Kidney epithelial cell (primary cell): Measurements from ENCODE around the gene TAS2R9. TPM values are rescaled to one million over a fixed set of nuclear protein-coding genes. Genes with fewer than 3 reads are reported as not detected.
"Not testable (repeated sequence)": the region's sequence is repeated elsewhere in the genome, so short reads cannot be mapped to it uniquely, and the experiment has no call there.

Experiments used
- DNase-seq: peaks from one replicate; pipeline ENCODE4 v3.0.0-alpha.2; 2010; ENCODE audit warnings: low read depth
- H3K27me3 ChIP-seq: 2 replicates; pipeline ENCODE4 v1.6.0; 2011; ENCODE audit warnings: low read length; ENCODE audit not compliant: control insufficient read depth, insufficient read depth
- H3K36me3 ChIP-seq: 2 replicates; pipeline ENCODE4 v1.5.1; 2011; ENCODE audit warnings: low read length; ENCODE audit not compliant: control insufficient read depth, insufficient read depth
- H3K4me3 ChIP-seq: 2 replicates; pipeline ENCODE4 v1.5.1; 2011; ENCODE audit warnings: low read depth, mild to moderate bottlenecking, control low read depth, low read length
- CTCF ChIP-seq: IDR thresholded peaks from 2 replicates; pipeline ENCODE4 v1.5.1; 2011; ENCODE audit warnings: mild to moderate bottlenecking, moderate library complexity, low read length, control low read depth, inconsistent platforms; ENCODE audit not compliant: insufficient read depth, poor library complexity, severe bottlenecking
- total RNA-seq: library from RNA; depleted of rRNA; stranded (reverse); fragments of >200 nt; gene quantifications from 2 replicates; pipeline ENCODE4 v1.2.3, GENCODE V29; 2015

TAS2R9 gene
- total RNA-seq, 1 donor from 2014 or later = not detected

- Histone ChIP-seq H3K4me3 (no peak overlapping the region), H3K27me3 (no peaks in the 10 kb centered on the region), H3K36me3 (no peaks in the 10 kb centered on the region)
- no peak for DNase-seq
- no peak for TF ChIP-seq CTCF
Observed at GRCh38 chr12:10811883-10812536, 2.0 kb upstream of the TAS2R9 start.

GRCh38 chr12:10807186-10807585 is 2.8 kb downstream of the TAS2R9 start, which contains the start of gene TAS2R8:
TSS of gene TAS2R8 (minus strand) at chr12:10807286. CDS start at chr12:10806980, 306 bp downstream.
- H3K36me3 ChIP-seq = no peaks in the 10 kb centered on the region
- H3K4me3 ChIP-seq = no peak within 1 kb of the TSS
- DNase-seq = no peak
- no peaks in the 10 kb centered on the region for H3K27me3 ChIP-seq
- no peak for TF ChIP-seq CTCF

GRCh38 chr12:10802587-10802986 is 7.4 kb downstream of the TAS2R9 start, which contains the start of gene TAS2R7:
TSS of gene TAS2R7 (minus strand) at chr12:10802627. CDS start at chr12:10802570, 57 bp downstream.
- TF ChIP-seq CTCF = no peak
- DNase-seq = no peak
- no peaks in the 10 kb centered on the region for H3K27me3 ChIP-seq
- no peaks in the 10 kb centered on the region for H3K36me3 ChIP-seq
- no peak within 1 kb of the TSS for H3K4me3 ChIP-seq

- DNase-seq = no peak
- Histone ChIP-seq H3K36me3 (no peaks in the 10 kb centered on the region), H3K27me3 (no peaks in the 10 kb centered on the region), H3K4me3 (no peak overlapping the region)
- TF ChIP-seq CTCF = no peak
Observed at GRCh38 chr12:10801741-10802140, 8.2 kb downstream of the TAS2R9 start.

- H3K27me3 ChIP-seq = no peaks in the 10 kb centered on the region
- H3K36me3 ChIP-seq = no peaks in the 10 kb centered on the region
- H3K4me3 ChIP-seq = no peak overlapping the region
- no peak for DNase-seq
- no peak for TF ChIP-seq CTCF
Observed at GRCh38 chr12:10794222-10794621, 15.7 kb downstream of the TAS2R9 start.

- DNase-seq, H3K27me3 ChIP-seq, H3K4me3 ChIP-seq, H3K36me3 ChIP-seq: not testable (repeated sequence)
Observed at GRCh38 chr12:10791769-10792168, 18.2 kb downstream of the TAS2R9 start.
